Activated CD8-positive, alpha-beta T cell treated with anti-CD3 and anti-CD28 coated beads for 36 hours (primary cell): Measurements from ENCODE around the gene SCNM1. TPM values are rescaled to one million over a fixed set of nuclear protein-coding genes. Genes with fewer than 3 reads are reported as not detected.

Experiments used
- ATAC-seq: fragments of 200-7000 bp; cut with Tn5 transposase; one replicate; pipeline ENCODE4 v1.10.0; 2021; ENCODE audit warnings: mild to moderate bottlenecking, moderate library complexity
- CTCF ChIA-PET: fragments of 350-600 bp; sonication (Branson Sonifier 250); formaldehyde crosslinking; loops from one replicate; lab custom pipeline; 2021; ENCODE audit warnings: antibody characterized with exemption; lab: Charles Lee
- POLR2A ChIA-PET: fragments of 350-600 bp; sonication (Branson Sonifier 250); formaldehyde crosslinking; loops from one replicate; lab custom pipeline; 2021; ENCODE audit warnings: antibody characterized with exemption; lab: Charles Lee
- DNase-seq: peaks from one replicate; pipeline ENCODE4 v3.0.0-alpha.2; 2020
- H3K27ac Mint-ChIP-seq: one replicate; pipeline ENCODE4 v1.8.0; 2021; ENCODE audit warnings: mild to moderate bottlenecking, mixed read lengths
- H3K27me3 Mint-ChIP-seq: one replicate; pipeline ENCODE4 v1.8.0; 2021; ENCODE audit warnings: mixed read lengths
- H3K36me3 Mint-ChIP-seq: one replicate; pipeline ENCODE4 v1.8.0; 2021; ENCODE audit warnings: low read depth, mixed read lengths
- H3K4me1 Mint-ChIP-seq: one replicate; pipeline ENCODE4 v1.8.0; 2021; ENCODE audit warnings: low read depth, mixed read lengths
- H3K4me3 Mint-ChIP-seq: one replicate; pipeline ENCODE4 v1.8.0; 2021; ENCODE audit warnings: mild to moderate bottlenecking, moderate library complexity, mixed read lengths
- H3K9me3 Mint-ChIP-seq: one replicate; pipeline ENCODE4 v1.8.0; 2021; ENCODE audit warnings: mixed read lengths
- intact Hi-C: fragments of 100-400 bp; cut with micrococcal nuclease; formaldehyde crosslinking; loops from one replicate; pipeline ENCODE4 v1.10.0; 2022
- total RNA-seq, 2 experiments: library from RNA; stranded (reverse); gene quantifications; one replicate each; pipeline ENCODE4 v1.2.3, GENCODE V29; 2021
- TF ChIP-seq, protein P1 (sequence below): fragments of 200-600 bp; IDR thresholded peaks from one replicate; pipeline ENCODE4 v1.8.0; 2022; ENCODE audit warnings: antibody characterized with exemption, mild to moderate bottlenecking

The SCNM1 gene
- total RNA-seq, 2 experiments from 2014 or later = 57.0 to 59.6 TPM

- ChIA-PET POLR2A (interaction anchor here (5.1 kb wide), 1 partner anchor 14 kb away, joined by 21 read pairs; the partner anchor contains the start of gene TNFAIP8L2), CTCF (interaction anchor here (1.0 to 3.0 kb wide), 5 partner anchors 9 to 119 kb away, joined by 3 to 18 read pairs (median 10); partner anchors contain the start of gene TNFAIP8L2)
- no peak for DNase-seq
- no peaks in the 10 kb centered on the region for H3K36me3 Mint-ChIP-seq
- TF ChIP-seq, protein P1, sequence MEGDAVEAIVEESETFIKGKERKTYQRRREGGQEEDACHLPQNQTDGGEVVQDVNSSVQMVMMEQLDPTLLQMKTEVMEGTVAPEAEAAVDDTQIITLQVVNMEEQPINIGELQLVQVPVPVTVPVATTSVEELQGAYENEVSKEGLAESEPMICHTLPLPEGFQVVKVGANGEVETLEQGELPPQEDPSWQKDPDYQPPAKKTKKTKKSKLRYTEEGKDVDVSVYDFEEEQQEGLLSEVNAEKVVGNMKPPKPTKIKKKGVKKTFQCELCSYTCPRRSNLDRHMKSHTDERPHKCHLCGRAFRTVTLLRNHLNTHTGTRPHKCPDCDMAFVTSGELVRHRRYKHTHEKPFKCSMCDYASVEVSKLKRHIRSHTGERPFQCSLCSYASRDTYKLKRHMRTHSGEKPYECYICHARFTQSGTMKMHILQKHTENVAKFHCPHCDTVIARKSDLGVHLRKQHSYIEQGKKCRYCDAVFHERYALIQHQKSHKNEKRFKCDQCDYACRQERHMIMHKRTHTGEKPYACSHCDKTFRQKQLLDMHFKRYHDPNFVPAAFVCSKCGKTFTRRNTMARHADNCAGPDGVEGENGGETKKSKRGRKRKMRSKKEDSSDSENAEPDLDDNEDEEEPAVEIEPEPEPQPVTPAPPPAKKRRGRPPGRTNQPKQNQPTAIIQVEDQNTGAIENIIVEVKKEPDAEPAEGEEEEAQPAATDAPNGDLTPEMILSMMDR = no peak
- H3K27me3 Mint-ChIP-seq = peaks cover 3% of the 10 kb centered on the region
- H3K4me3 Mint-ChIP-seq = no peak overlapping the region
- peaks cover 6% of the 10 kb centered on the region for H3K4me1 Mint-ChIP-seq
- ATAC-seq = no peak
- H3K9me3 Mint-ChIP-seq = no peaks in the 10 kb centered on the region
- H3K27ac Mint-ChIP-seq = no peak overlapping the region
- intact Hi-C loops = no loop called here
These were observed 22.9 kb upstream of the SCNM1 start for GRCh38 chr1:151143057-151143435.

GRCh38 chr1:151143986-151144385 is 22.0 kb upstream of the SCNM1 start:
- Mint-ChIP-seq H3K27ac (no peak overlapping the region), H3K36me3 (no peaks in the 10 kb centered on the region), H3K9me3 (no peaks in the 10 kb centered on the region), H3K4me1 (peaks cover 6% of the 10 kb centered on the region), H3K4me3 (no peak overlapping the region), H3K27me3 (peaks cover 3% of the 10 kb centered on the region)
- ChIA-PET CTCF (interaction anchor here (1.0 to 3.0 kb wide), 6 partner anchors 8 to 119 kb away, joined by 3 to 18 read pairs (median 11); partner anchors contain the start of gene TNFAIP8L2), POLR2A (interaction anchor here (5.1 kb wide), 1 partner anchor 13 kb away, joined by 21 read pairs; the partner anchor contains the start of gene TNFAIP8L2)
- ATAC-seq (no peak), DNase-seq (no peak)
- TF ChIP-seq, protein P1 = no peak
- intact Hi-C loops = no loop called here

DNA sequence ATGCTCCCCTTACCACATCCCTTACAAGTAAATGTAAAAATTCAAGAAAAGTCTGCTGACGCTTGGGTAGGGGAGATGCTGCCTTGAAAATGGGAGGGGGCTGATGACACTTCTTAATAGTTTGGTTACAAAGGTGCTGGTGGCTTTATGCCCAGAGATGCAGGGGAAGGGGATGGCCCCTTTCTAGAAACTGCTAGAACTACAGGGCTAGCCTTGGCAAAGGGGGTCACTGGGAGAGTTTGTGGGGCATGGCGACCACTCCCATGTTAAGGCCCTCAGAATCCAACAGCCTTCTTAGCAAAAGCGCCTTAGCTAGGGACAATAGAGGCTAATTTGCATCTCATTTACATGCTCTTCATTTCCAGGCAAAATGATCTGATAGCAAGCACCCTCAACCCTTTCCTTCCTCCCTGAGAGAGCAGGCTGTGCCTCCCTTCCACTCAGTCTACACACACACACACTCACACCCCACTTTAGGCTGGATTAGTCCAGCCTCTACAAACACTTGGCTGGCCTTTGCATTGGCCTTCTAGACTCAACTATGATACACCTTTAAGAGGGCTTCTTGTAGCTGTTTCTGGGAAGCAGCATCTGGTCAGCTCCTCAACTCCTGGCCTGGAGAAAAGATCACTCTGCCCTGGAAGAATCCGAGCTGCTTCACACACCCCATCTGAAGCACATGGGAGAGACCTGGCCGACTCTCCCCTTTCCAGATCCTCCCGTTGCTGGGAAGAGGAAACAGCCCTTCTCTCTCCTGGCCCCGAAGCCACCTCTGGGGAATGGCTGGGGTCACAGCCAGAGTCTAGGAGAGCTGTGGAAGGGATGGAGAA is 21.3 kb upstream of the SCNM1 start:
- no peak for ATAC-seq
- POLR2A ChIA-PET = interaction anchor here (0.9 to 5.1 kb wide), 2 partner anchors 12 to 16 kb away, joined by 3 to 21 read pairs; partner anchors contain the start of gene TNFAIP8L2

DNA sequence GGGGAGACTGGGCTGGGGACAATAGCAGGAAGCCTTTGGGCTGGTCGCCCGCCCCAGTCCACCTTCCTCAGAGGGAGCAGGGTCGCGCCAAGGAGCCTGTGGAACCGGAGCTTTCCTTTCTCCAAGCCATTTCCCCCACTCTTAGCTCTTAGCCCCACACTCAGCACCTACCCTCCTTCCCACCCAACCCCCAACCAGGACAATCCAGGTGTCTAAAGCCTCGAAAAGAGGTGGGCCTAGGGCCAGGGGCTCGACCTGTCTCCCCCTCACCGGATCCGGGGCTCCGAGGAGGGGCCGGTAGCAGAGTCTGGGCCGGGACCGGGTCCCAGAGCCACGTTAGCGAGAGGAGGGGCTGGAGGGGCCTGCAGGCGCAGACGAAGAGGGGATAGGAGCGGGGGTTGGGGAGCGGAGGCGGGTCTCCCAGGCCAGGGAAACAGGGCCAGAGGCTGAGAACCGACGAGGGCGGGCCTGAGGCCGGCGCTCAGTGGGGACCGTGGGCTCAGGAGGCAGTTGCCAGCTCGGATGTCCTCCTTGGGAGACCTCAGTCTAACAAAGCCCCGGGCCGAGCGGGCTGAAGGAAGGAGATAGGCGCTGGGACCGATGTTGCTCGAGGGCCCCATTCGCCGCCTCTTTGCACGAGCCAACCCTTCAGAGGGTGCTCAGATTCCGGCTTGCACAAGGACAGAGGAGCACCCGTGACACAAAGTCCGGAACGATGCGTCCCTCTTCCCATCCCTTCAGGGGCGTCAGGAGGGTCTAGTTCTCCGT is 20.5 kb upstream of the SCNM1 start:
- TF ChIP-seq, protein P1 = no peak
- peaks cover 6% of the 10 kb centered on the region for H3K4me1 Mint-ChIP-seq
- no peaks in the 10 kb centered on the region for H3K9me3 Mint-ChIP-seq
- no peak overlapping the region for H3K27ac Mint-ChIP-seq
- ChIA-PET CTCF (interaction anchor here (0.8 to 3.0 kb wide), 5 partner anchors 10 to 120 kb away, joined by 3 to 18 read pairs (median 6); partner anchors contain the start of gene TNFAIP8L2), POLR2A (interaction anchor here (0.9 to 5.1 kb wide), 3 partner anchors 11 to 15 kb away, joined by 3 to 21 read pairs (median 3); partner anchors contain the start of gene TNFAIP8L2)
- DNase-seq (peak; percentile 53), ATAC-seq (peak; percentile 17)
- peak overlapping the region; percentile 70 for H3K4me3 Mint-ChIP-seq
- peaks cover 3% of the 10 kb centered on the region for H3K27me3 Mint-ChIP-seq
- no peaks in the 10 kb centered on the region for H3K36me3 Mint-ChIP-seq
- intact Hi-C loops = no loop called here

More for the DNA sequence above, 21.3 kb upstream of the SCNM1 start:
- TF ChIP-seq, protein P1 = no peak
- no peaks in the 10 kb centered on the region for H3K36me3 Mint-ChIP-seq
- DNase-seq = no peak
- intact Hi-C loops = no loop called here
- no peaks in the 10 kb centered on the region for H3K9me3 Mint-ChIP-seq
- peaks cover 3% of the 10 kb centered on the region for H3K27me3 Mint-ChIP-seq
- H3K4me1 Mint-ChIP-seq = peaks cover 6% of the 10 kb centered on the region
- CTCF ChIA-PET = interaction anchor here (0.8 to 3.0 kb wide), 6 partner anchors 10 to 119 kb away, joined by 3 to 18 read pairs (median 9); partner anchors contain the start of gene TNFAIP8L2
- no peak overlapping the region for H3K27ac Mint-ChIP-seq
- no peak overlapping the region for H3K4me3 Mint-ChIP-seq
